Forelimb muscle (tissue), 1 donor: Measurements from ENCODE around the gene RBM47. TPM values are rescaled to one million over a fixed set of nuclear protein-coding genes. Genes with fewer than 3 reads are reported as not detected.
"Not testable (repeated sequence)": the region's sequence is repeated elsewhere in the genome, so short reads cannot be mapped to it uniquely, and the experiment has no call there.

Experiments used
- DNase-seq: peaks from one replicate; pipeline ENCODE4 v3.0.0-alpha.2; 2013; ENCODE audit warnings: low read depth
- polyA plus RNA-seq: library from polyadenylated mRNA; unstranded; fragments of 120-200 nt; gene quantifications from one replicate; pipeline ENCODE4 v1.2.1, GENCODE V29; 2013; ENCODE audit not compliant: insufficient read length

Gene RBM47
- polyA plus RNA-seq, 1 donor: 0.90 TPM

DNA sequence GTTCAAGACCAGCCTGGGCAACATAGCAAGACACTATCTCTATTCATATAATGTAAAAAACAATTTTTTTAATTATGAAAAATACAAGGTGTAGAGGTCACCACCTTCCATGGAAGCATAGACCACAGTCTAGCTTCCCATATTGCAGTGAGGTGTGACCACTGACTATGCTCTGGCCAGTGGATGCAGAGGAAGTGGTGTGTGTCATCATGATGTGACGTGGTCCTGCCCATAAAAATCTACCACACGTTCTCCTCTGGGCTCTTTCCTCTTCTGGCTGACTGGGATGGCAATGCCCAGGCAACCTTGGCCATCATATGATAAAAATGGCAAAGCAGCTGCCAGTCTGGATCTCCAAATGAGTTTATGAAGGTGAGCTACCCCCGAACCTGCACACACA is 65.7 kb downstream of the RBM47 start:
- no peak for DNase-seq

DNA sequence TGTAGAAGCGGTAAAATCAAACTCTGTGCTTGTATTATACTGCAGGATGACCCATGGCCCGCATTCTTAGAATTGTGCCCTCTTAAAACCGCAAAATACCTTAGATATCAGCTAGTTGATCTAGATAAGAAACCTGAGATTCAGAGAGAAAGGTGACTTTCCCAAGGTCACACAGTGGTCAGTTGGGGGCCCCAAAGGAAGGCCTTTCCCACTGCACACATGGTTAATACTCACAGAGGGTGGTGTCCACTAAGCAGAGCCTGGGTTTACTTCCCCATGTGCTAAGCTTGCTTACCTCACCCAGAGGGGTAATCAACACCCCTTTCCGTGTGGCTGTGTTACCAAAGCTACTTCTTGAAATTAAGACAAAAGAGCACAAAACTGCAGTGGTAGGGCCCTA is 66.3 kb downstream of the RBM47 start:
- no peak for DNase-seq

DNA sequence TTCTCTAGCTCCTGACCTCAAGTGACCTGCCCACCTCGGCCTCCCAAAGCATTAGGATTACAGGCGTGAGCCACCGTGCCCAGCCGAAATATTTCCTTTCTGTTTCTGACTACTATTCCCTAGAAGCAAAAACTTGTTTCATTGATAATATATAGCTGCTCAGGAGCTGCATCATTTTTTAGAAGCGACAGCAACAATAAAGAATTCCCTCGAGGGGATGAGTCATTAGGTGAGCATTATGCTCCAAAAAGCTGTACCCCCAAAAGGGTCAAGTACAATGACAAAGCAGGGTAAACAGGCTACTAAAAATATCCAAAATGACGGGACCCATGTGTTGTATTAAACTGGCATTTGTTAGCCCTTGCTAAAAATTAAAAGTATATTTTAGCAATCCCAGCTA is 67.0 kb downstream of the RBM47 start:
- DNase-seq: no peak

DNA sequence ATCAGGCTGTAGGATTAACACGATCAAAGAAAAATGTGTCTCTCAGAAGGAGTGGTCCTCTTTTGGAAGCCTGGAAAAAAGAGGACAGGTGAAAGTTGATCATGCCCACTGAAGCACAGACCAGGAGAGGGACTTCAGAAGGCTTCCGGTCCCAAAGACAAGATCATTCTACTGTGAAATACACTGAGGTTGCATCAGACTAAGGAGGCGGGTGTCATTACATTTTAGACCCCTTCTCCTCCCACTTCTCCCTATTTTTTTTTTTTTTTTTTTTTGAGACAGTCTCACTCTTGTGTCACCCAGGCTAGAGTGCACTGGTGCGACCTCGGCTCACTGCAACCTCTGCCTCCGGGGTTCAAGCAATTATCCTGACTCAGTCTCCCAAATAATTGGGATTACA is 67.5 kb downstream of the RBM47 start:
- DNase-seq: no peak

DNA sequence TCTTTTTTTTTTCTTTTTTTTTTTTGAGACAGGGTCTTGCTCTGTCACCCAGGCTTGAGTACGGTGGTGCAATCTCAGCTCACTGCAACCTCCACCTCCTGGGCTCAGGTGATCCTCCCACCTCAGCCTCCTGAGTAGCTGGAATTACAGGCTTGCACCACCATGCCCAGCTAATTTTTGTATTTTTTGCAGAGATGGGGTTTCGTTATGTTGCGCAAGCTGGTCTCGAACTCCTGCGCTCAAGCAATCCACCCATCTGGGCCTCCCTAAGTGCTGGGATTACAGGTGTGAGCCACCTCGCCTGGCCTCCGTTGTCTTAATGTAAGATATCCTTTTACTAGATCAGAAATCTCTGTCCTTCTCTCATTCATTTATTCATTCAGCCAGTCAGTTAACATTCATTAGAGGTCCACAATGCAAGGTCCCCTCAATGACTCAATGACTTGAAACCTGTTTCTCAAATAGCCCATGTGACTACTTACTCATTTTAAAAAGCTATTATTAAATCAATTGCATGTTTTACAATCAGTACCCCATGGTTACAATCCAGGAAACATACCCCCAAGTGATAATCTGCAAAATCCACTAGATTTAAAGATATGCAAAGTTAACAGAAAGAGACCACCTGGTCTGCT is 68.0 kb downstream of the RBM47 start:
- DNase-seq: not testable (repeated sequence)

DNA sequence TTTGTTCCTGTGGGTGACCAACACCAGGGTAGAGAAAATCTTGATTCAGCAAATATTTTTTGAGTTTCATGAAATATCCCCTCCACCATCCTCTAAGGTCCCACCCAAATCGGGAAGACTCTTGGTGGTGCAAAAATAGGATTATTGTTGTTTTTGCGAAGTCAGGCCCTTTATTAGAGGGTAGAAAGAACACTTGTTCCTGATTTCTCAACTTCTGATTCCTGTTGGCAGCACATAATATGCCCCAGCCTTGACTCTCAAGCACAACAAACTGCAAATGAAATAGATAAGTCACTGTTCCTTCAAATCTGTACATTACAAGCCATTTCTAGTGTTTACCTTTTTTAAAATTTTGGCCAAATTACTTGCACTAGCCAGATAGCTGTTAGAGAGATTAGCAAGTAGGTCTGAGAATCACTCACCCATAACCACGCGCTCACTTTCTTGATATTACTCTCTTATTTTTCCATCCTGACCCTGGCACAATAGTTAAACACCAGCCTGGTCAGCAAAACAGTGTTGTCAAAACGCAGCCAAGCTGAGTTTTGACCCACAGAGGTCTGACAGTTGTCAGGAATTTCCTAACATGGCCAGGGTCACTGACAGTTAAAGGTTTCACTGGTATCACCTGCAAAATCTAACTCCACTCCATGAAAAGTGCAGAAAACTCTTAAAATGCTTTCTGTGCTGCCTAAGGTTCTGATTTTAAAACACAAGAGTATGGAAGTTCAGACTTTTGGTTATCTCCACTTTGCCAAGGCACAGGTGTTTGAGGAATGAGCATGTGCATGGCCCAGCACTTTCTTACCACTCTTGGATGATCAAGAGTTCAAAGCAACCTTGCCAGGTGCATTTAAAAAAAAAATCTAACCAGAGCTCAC is 69.8 kb downstream of the RBM47 start:
- no peak for DNase-seq

DNA sequence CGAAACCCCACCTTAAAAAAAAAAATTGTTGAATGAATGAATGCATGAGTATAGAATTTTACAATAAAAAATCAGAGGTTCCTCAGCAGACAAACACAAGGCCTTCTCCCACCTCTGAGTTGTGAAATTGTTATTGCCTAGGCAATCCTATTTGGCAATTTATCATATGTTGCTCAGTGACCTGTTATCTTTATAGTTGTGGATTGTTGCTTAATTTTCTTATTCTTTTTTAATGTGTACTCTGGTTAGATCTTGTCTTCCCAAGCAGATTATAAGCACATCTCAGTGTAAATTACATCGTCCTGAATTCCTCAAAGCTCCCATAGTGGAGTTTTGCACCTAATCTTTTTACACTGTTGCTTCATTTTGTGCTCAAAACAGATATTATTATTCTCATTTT is 71.9 kb downstream of the RBM47 start:
- no peak for DNase-seq

DNA sequence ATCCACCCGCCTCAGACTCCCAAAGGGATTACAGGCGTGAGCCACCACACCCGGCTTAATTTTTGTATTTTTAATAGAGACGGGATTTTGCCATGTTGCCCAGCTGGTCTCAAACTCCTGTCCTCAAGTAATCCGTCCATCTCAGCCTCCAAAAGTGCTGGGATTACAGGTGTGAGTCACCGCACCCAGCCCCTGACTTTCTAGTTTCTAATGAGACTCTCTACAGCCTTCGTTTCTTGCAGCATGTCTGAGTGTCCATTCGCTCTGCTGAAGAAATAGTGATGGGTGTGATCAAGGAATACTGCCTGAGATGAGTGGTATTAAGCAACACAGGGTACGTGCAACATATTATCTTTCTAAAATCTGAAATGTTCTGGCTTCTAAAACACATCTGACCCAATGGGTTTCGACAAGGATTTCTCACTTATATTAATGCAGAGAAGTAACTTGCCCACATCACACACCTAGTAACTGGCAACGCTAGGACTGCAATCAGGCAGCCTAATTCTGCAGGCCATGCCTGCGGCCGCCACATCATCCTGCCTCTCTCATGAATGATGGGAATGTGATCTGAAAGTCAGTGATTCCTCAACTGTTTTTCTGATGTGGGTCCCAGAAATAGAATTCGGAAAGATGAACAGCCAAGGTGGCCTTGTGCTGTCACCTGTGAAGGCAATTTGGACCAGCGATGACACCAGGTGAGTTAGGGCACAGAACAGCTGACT is 74.3 kb downstream of the RBM47 start:
- no peak for DNase-seq

DNA sequence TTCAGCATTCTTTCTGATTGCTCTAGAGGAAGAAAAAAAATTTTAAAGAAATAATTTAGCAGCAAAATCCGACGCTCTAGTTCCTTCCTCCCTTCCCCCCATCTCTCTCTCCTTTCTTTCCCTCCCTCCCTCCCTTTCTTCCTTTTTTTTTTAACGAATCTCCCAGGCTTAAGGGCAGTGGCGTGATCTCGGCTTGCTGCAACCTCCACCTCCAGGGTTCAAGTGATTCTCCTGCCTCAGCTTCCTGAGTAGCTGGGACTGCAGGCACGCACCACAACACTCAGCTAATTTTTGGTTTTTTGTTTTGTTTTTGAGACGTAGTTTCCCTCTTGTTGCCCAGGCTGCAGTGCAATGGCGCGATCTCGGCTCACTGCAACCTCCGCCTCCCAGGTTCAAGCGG is 75.0 kb downstream of the RBM47 start:
- DNase-seq: not testable (repeated sequence)

DNA sequence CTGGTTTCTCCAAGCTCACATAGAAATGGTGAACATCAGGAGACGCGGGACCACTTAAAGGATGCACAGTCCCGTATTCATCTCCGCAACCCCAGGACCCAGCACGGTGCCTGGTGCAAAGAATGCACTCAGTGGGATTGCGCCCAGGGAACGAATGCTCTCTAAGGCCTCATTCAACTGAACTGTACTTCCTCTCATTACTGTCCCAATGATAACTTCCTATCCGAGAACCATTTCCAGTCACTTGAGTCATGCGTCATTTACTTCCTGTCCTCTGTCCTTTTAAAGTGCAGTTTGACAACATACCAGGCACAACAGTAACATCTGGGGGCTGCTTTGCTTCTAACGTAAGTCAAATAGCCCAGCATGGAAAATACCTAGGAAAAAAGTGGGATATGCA is 75.7 kb downstream of the RBM47 start:
- DNase-seq: no peak

DNA sequence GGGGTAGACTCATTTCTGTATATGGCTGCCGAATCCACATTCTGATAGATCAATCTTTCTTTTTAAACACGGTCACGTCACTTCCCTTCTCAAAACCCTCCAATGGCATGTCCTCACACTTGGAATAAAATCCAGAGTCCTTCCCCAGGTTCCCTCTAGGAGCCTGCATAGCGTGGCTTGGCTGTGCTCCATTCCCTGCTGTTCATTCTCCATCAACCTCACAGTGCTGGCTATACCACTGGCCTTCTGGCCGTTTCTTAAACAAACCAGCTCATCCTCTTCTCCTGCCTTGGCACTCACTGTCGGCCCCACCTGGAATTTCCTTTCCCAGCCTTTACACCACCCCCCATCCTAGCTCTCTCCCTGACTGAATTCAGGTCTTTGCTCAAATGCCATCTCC is 77.1 kb downstream of the RBM47 start:
- DNase-seq: no peak

DNA sequence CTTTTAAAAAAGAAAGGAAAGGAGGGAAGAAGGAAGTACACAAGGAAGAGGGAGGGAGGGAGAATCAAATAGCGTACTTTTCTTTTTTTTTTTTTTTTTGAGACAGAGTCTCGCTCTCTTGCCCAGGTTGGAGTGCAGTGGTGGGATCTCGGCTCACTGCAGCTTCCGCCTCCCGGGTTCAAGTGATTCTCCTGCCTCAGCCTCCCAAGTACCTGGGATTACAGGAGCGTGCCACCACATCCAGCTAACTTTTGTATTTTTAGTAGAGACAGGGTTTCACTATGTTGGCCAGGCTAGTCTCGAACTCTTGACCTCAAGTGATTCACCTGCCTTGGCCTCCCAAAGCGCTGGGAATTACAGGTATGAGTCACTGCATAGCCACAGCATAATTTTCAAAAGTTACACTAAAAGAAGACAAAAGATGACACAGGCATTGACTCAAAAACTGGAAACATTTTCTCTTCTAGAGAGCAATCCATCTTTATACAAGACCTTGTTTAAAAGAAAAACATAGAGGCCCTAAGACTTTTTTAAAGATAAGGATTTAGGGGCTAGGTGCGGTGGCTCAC is 78.0 kb downstream of the RBM47 start:
- not testable (repeated sequence) for DNase-seq

DNA sequence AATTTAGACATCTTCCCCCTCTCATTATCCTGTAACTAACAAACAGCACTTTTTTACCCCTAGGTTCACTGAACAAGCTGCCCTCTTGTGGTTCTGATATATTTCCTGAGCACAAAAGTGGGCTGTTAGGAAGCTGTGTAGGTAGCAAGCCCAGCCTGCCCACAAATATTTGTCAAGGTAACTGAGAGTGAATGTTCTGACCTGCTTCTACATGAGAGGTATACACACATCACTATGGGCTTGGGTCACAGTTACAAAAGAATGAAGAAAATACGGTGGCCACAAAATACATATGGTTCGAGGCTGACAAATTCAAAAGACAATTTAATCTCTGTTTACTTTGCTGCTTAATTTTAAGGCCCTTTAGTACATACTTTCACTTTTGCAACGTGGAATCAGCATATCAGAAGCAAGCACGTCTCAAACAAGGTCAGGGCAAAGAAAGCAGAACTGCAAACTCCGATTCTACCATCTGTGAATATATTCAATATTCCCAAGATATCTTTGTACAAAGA is 78.7 kb downstream of the RBM47 start:
- peak; percentile 35 for DNase-seq

DNA sequence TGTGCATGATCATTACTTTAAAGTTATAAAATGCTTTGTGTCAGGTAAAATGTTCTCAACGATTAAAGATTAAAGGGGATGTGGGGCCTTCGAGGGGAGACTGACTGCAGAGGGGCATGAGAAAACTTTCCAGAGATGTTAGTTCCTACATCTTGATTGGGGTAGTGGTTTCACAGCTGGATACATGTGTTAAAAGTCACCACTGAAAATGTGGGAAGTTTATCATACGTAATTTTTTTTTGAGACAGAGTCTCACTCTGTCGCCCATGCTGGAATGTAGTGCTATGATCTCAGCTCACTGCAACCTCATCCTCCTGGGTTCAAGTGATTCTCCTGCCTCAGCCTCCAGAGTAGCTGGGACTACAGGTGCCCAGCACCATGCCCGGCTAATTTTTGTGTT is 79.5 kb downstream of the RBM47 start:
- DNase-seq: no peak

DNA sequence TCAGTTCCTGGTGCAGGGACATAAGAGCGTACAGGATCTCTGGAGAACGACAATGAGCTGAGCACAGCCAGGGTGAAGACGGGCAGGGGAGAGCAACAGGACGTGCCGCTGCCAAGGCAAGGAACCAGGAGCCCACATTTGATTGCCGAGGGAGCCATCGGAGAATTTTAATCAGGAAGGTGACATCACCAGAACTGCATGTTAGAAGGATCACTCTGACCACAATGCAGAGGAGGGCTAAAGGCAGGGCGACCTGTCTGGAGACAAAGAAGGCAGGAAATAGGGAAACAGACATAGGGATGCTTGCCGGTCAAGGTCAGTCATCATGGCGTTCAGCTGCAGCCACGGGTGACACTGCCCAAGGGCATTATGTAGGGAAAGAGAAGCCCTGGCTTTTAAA is 81.4 kb downstream of the RBM47 start:
- no peak for DNase-seq

DNA sequence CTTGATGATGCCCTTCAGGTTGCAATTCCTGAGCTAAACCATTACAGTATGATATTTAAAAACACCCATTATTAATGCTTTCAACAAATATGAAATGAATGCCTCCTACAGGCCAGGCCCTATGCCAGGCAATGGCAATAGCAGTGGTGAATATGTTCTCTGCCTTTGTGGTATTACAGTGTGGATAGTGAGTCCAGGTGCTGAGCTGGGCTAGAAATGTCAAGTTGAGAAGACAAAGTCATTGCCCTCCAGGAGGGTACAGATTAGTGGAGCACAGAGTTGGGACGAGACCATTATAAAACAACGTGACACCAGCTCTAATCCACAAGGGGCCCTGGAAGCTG is 81.9 kb downstream of the RBM47 start:
- DNase-seq: no peak

DNA sequence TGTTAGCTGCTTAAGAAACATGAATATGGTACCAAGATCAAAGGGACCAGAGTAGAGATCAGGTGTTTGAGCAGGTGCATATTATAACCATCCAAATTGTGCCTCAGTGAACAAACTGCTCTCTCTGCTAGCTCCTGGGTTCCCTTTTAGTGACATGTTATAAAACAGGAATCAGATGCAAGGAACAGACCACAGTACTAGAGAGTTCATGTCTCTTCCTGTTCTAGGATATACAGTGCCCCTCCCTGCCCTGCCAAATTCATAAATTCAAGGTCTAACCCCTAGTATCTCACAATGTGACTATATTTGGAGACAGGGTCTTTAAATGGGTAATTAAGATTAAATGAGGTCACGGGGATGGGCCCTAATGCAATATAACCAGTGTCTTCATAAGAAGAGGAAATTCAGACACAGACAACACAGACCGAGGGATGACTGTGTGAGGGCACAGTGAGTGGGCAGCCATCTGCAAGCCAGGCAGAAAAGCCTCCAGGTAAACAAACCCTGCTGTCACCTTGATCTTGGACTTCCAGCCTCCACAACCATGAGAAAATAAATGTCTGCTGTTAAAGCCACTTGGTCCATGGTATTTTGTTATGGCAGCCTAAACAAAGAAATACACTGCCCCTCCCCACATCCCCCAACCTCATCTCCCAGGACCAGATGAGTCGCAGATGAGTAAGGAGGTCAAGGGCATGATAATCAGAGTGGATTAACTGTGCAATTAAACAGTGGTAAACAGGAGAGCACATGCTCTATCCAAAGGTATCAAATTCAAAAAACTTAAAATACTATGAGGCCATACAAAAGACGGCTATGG is 82.5 kb downstream of the RBM47 start:
- DNase-seq: no peak

DNA sequence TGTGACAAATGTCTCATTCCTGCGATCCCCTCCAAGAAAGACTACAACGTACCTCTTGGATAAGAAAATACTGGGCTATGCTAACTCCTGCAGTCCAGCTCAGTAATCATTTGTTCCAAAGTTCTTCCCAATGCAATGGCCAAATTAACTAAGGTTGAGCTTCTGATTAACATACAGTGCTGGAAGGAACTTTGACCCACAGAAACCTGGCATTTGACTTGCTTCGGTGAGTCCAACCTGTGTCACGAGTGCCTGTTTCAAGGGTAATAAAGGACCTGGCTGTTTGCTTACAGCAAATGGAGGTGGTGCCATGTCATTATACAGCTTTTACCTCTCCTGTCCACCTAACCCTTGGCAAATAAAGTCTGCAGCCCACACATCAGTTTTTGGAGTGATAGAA is 83.2 kb downstream of the RBM47 start:
- DNase-seq: no peak

DNA sequence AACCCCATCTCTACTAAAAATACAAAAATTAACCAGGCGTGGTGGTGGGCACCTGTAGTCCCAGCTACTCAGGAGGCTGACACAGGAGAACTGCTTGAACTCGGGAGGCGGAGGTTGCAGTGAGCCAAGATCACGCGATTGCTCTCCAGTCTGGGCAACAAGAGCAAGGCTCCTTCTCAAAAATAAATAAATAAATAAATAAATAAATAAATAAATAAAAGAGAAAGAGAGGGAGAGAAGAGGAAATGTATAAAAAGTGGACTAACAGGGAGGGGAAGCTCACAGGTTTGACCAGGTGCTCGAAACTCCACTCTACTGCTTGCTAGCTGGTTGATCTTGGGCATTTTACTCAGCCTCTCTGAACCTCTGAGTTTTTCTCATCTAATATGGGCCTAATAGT is 84.2 kb downstream of the RBM47 start:
- not testable (repeated sequence) for DNase-seq

DNA sequence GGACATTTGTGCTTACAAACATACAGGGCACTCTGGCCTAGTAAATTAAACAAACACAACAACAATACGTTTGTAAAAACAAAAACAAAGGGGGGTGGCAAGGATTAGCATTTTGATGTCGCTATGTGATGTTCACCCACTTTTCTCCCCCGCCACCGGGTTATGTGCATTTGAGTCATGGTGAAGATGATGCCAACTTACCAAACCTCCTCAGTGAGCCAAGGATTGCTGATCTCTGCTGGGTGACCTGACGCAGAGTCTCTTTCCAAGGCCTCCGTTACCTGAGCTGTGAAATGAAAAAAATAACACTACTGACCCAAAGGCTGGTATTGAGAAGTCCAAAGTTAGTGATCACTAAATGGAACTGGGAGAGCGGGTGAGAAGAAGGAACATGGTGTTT is 85.4 kb downstream of the RBM47 start:
- no peak for DNase-seq

DNA sequence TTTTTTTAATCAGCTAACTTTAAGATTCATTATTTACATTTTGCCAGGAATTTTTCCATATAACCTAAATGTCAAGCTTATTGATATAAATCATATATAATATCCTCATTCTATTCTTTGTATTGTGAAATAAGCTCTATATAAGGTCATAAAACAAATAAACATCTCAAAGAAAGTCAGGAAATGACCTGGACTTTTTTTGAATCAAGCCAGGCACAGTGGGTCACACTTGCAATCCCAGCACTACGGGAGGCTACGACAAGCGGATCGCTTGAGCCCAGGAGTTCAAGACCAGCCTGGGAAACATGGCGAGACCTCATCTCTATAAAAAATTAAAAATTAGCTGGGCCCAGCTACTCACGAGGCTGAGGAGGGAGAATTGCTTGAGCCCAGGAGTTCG is 88.9 kb downstream of the RBM47 start:
- no peak for DNase-seq
